GM19467 (cell line): ENCODE results near the gene NDUFAF5.
"Not testable (repeated sequence)": the region's sequence is repeated elsewhere in the genome, so short reads cannot be mapped to it uniquely, and the experiment has no call there.

Experiments used
- ATAC-seq: cut with Tn5 transposase; IDR thresholded peaks from one replicate; pipeline ENCODE4 v1.9.1; 2021; ENCODE audit warnings: mild to moderate bottlenecking, moderate library complexity; ENCODE audit not compliant: unreplicated experiment

The NDUFAF5 gene

GRCh38 chr20:13784893-13785715, at the start of gene NDUFAF5, which contains the start of gene ESF1:
NDUFAF5 (plus strand) TSS chr20:13785028; CDS start chr20:13785069, 41 bp downstream.
ESF1 (minus strand) TSS chr20:13784919; CDS start chr20:13783140, 1,779 bp downstream.
- ATAC-seq, result peak; percentile 93

- ATAC-seq, result no peak
Observed at GRCh38 chr20:13735826-13736225, 49.0 kb upstream of the NDUFAF5 start.

- ATAC-seq, result no peak
Observed at GRCh38 chr20:13736436-13737191, 48.2 kb upstream of the NDUFAF5 start.

GRCh38 chr20:13738187-13738586, 46.6 kb upstream of the NDUFAF5 start:
- not testable (repeated sequence) for ATAC-seq

- no peak for ATAC-seq
Observed at GRCh38 chr20:13739731-13740649, 44.8 kb upstream of the NDUFAF5 start.

- no peak for ATAC-seq
Observed at GRCh38 chr20:13741879-13742278, 42.9 kb upstream of the NDUFAF5 start.

GRCh38 chr20:13744352-13744751, 40.5 kb upstream of the NDUFAF5 start:
- ATAC-seq, result no peak

GRCh38 chr20:13745784-13746183, 39.0 kb upstream of the NDUFAF5 start:
- ATAC-seq, result no peak

GRCh38 chr20:13749811-13750210, 35.0 kb upstream of the NDUFAF5 start:
- ATAC-seq, result no peak

GRCh38 chr20:13753436-13754036, 31.3 kb upstream of the NDUFAF5 start:
- no peak for ATAC-seq

GRCh38 chr20:13755809-13756208, 29.0 kb upstream of the NDUFAF5 start:
- ATAC-seq, result no peak

GRCh38 chr20:13756551-13756950, 28.3 kb upstream of the NDUFAF5 start:
- ATAC-seq, result no peak

- ATAC-seq, result no peak
Observed at GRCh38 chr20:13758884-13759283, 25.9 kb upstream of the NDUFAF5 start.

GRCh38 chr20:13760451-13760946, 24.3 kb upstream of the NDUFAF5 start:
- not testable (repeated sequence) for ATAC-seq

GRCh38 chr20:13765299-13765698, 19.5 kb upstream of the NDUFAF5 start:
- no peak for ATAC-seq

GRCh38 chr20:13765868-13766416, 18.9 kb upstream of the NDUFAF5 start:
- no peak for ATAC-seq

- no peak for ATAC-seq
Observed at GRCh38 chr20:13770141-13770540, 14.7 kb upstream of the NDUFAF5 start.

GRCh38 chr20:13771853-13772453, 12.9 kb upstream of the NDUFAF5 start:
- no peak for ATAC-seq

GRCh38 chr20:13772529-13772928, 12.3 kb upstream of the NDUFAF5 start:
- no peak for ATAC-seq

GRCh38 chr20:13775867-13776266, 9.0 kb upstream of the NDUFAF5 start:
- ATAC-seq, result no peak
